ENCODE results near the gene MMS19. TPM values are rescaled to one million over a fixed set of nuclear protein-coding genes. Genes with fewer than 3 reads are reported as not detected.

Gene MMS19, protein sequence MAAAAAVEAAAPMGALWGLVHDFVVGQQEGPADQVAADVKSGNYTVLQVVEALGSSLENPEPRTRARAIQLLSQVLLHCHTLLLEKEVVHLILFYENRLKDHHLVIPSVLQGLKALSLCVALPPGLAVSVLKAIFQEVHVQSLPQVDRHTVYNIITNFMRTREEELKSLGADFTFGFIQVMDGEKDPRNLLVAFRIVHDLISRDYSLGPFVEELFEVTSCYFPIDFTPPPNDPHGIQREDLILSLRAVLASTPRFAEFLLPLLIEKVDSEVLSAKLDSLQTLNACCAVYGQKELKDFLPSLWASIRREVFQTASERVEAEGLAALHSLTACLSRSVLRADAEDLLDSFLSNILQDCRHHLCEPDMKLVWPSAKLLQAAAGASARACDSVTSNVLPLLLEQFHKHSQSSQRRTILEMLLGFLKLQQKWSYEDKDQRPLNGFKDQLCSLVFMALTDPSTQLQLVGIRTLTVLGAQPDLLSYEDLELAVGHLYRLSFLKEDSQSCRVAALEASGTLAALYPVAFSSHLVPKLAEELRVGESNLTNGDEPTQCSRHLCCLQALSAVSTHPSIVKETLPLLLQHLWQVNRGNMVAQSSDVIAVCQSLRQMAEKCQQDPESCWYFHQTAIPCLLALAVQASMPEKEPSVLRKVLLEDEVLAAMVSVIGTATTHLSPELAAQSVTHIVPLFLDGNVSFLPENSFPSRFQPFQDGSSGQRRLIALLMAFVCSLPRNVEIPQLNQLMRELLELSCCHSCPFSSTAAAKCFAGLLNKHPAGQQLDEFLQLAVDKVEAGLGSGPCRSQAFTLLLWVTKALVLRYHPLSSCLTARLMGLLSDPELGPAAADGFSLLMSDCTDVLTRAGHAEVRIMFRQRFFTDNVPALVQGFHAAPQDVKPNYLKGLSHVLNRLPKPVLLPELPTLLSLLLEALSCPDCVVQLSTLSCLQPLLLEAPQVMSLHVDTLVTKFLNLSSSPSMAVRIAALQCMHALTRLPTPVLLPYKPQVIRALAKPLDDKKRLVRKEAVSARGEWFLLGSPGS
- total RNA-seq (2013; cell fraction: nucleolus; rRNA removed), result 156 and 163 TPM in 2 replicates
- 90.8 and 97.3 TPM in 2 replicates for total RNA-seq (2014; rRNA removed)
- 49.1 and 54.4 TPM in 2 replicates for total RNA-seq (2014; rRNA removed; fragmentation: Illumina TruSeq; extraction: Trizol)
- 71.7 and 74.3 TPM in 2 replicates for total RNA-seq (2021)
- 38.0 TPM for polyA plus RNA-seq (2011; ENCODE audit: low read depth)
- 99.9 and 112 TPM in 2 replicates for polyA plus RNA-seq (2011; rRNA removed)
- 133 and 141 TPM in 2 replicates for polyA plus RNA-seq (2011; cell fraction: cytosol; rRNA removed)
- 365 and 440 TPM in 2 replicates for polyA plus RNA-seq (2011; cell fraction: nucleus; rRNA removed)
- 48.6 and 67.0 TPM in 2 replicates for polyA plus RNA-seq (2012)
- polyA plus RNA-seq (2014; fragmentation: Illumina TruSeq; extraction: Trizol), result 54.7 and 57.6 TPM in 2 replicates
- polyA plus RNA-seq (2014; fragmentation: Nextera tagmentation; extraction: Ambion mirVana), result 10 to 100 TPM; 40.2 to 74.3 TPM
- polyA plus RNA-seq (2014; rRNA removed), result 86.3 and 96.8 TPM in 2 replicates
- polyA plus RNA-seq (2016; fragmentation: Nextera tagmentation; extraction: Ambion mirVana), result 10 to 100 TPM; 54.4 to 63.7 TPM
- polyA minus RNA-seq (2011; rRNA and poly(A)+ RNA removed), result 159 and 220 TPM in 2 replicates
- 43.4 and 51.8 TPM in 2 replicates for polyA minus RNA-seq (2011; cell fraction: cytosol; rRNA and poly(A)+ RNA removed)
- polyA minus RNA-seq (2011; cell fraction: nucleus; rRNA and poly(A)+ RNA removed), result 93.6 and 113 TPM in 2 replicates
- percentile 80 among the genes with signal in this experiment for Bru-seq, nascent RNA
- percentile 79 among the genes with signal in this experiment for BruChase-seq, experiment 1, labeled RNA remaining after a 6-hour chase
- BruChase-seq, experiment 2, labeled RNA remaining after a 2-hour chase, result percentile 78 among the genes with signal in this experiment
- long read RNA-seq, experiment 1, transcript MMS19-209 (31 exons, 3,797 nt), result major isoform, 10 of 19 reads
- long read RNA-seq, experiment 1, partial matches to known transcripts, result 1 of 19 reads
- long read RNA-seq, experiment 1, other reads (novel, unspliced or antisense), result 8 of 19 reads
- long read RNA-seq, experiment 2, transcript MMS19-209 (31 exons, 3,797 nt), result major isoform, 14 of 60 reads
- long read RNA-seq, experiment 2, partial matches to known transcripts, result 19 of 60 reads
- long read RNA-seq, experiment 2, other reads (novel, unspliced or antisense), result 23 of 60 reads

DNA sequence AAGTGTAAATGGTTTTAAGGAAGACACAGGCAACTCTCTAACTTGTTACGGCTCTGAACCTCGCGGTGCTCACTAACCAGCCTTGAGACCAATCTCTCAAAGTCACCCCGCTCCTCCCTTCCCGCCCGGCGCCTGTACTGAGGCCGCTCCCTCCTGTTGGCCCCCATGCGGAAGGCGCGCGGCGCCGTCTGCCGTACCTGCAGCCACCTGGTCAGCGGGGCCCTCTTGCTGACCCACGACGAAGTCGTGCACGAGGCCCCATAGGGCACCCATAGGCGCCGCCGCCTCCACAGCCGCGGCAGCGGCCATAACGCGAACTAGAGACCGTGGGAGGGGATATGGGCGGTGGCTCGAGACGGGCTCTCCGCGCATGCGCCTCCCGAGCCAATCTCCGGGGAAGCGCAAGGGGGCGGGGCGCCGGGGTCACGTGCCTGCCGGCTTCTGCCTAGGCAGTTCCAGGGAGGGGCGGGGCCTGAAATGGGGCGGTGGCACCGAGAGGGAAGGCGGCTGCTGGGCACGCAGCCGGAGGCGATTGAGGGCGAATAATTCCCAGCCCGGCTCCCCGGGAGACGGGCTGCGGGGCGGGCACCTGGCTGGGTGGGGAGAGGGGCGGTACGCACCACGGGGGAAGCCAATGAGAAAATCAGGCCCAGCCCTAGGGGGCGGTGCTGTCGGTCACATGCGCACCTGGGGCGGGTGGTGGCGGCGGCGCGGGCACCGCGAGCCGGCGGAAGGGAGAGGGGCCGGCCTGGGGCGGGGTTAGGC lies at the start of gene MMS19:
TSS of gene MMS19 (minus strand) at position 347 of the 765 bp plus-strand sequence. CDS start at position 309, 38 bp downstream.
- H3K27ac ChIP-seq (ENCODE audit: control insufficient read depth, insufficient read depth), result peak within 1 kb of the TSS; percentile 87
- no peaks in the 10 kb centered on the region for H4K20me1 ChIP-seq (ENCODE audit: control insufficient read depth, insufficient read depth)
- peak within 1 kb of the TSS; percentile 95 for H3K9ac ChIP-seq (ENCODE audit: control insufficient read depth, insufficient read depth, low read length)
- ChIA-PET POLR2A (no interaction called here), RAD21 (ENCODE audit: unreplicated experiment) (no interaction called here), CTCF (interaction anchor here (1.5 kb wide), 1 partner anchor 54 kb away, joined by 3 read pairs; no protein-coding TSS in a partner anchor), SMC1A (ENCODE audit: uncharacterized antibody, unreplicated experiment) (no interaction called here)
- peaks cover 48% of the 10 kb centered on the region for H3K79me2 ChIP-seq (ENCODE audit: control insufficient read depth, insufficient read depth, low read length)
- H3K9me3 ChIP-seq (replicated peaks; ENCODE audit: control insufficient read depth, insufficient read depth, low read length), result no peaks in the 10 kb centered on the region
- ATAC-seq, result peak; percentile 93
- H3K36me3 ChIP-seq (ENCODE audit: control insufficient read depth in 2 of 2, insufficient read depth in 2 of 2, low read length in 1 of 2), result peaks cover under 1 to 2% of the 10 kb centered on the region in 2 experiments; a peak in 2 of 4 replicates
- H3K4me2 ChIP-seq (ENCODE audit: control insufficient read depth, insufficient read depth), result peak within 1 kb of the TSS; percentile 88
- H3K27me3 ChIP-seq (replicated peaks in 1 of 2; ENCODE audit: control insufficient read depth in 2 of 2, insufficient read depth in 2 of 2, low read length in 1 of 2), result peaks cover 6 to 14% of the 10 kb centered on the region in 2 experiments
- no TSS peak for BruUV-seq (replicated peaks)
- H3K4me1 ChIP-seq (ENCODE audit: control insufficient read depth, insufficient read depth, low read length), result peaks cover 5% of the 10 kb centered on the region
- in situ Hi-C loops (cut with MboI), result no loop called here
- WGBS (ENCODE audit: insufficient coverage, insufficient replicate concordance, low lambda C conversion rate, missing lambda C conversion rate), result under 1% methylated on average over 50 of the region's 73 CpGs
- peak within 1 kb of the TSS; percentile 90 for H3K4me3 ChIP-seq
- peak within 1 kb of the TSS; percentile 91 for H2AFZ ChIP-seq (ENCODE audit: control insufficient read depth, low read depth, low read length)
- FAIRE-seq, result no peak
- peak; percentile 77 for DNase-seq (ENCODE audit: low read depth, low spot score)
- intact Hi-C loops (cut with micrococcal nuclease; ENCODE audit: unreplicated experiment), result loop anchor here (1.0 to 5.0 kb wide), 4 partner anchors 51 to 206 kb away; partner anchors contain the start of genes ARHGAP19, EXOSC1, PGAM1 and ZDHHC16
- TF ChIP-seq, protein P1, sequence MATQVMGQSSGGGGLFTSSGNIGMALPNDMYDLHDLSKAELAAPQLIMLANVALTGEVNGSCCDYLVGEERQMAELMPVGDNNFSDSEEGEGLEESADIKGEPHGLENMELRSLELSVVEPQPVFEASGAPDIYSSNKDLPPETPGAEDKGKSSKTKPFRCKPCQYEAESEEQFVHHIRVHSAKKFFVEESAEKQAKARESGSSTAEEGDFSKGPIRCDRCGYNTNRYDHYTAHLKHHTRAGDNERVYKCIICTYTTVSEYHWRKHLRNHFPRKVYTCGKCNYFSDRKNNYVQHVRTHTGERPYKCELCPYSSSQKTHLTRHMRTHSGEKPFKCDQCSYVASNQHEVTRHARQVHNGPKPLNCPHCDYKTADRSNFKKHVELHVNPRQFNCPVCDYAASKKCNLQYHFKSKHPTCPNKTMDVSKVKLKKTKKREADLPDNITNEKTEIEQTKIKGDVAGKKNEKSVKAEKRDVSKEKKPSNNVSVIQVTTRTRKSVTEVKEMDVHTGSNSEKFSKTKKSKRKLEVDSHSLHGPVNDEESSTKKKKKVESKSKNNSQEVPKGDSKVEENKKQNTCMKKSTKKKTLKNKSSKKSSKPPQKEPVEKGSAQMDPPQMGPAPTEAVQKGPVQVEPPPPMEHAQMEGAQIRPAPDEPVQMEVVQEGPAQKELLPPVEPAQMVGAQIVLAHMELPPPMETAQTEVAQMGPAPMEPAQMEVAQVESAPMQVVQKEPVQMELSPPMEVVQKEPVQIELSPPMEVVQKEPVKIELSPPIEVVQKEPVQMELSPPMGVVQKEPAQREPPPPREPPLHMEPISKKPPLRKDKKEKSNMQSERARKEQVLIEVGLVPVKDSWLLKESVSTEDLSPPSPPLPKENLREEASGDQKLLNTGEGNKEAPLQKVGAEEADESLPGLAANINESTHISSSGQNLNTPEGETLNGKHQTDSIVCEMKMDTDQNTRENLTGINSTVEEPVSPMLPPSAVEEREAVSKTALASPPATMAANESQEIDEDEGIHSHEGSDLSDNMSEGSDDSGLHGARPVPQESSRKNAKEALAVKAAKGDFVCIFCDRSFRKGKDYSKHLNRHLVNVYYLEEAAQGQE (IDR thresholded peaks at IDR 0.05; ENCODE audit: low read depth, low read length), result no peak
- TF ChIP-seq CBX5 (IDR thresholded peaks at IDR 0.05; ENCODE audit: low read depth), result no peak
- TF ChIP-seq, protein P2, sequence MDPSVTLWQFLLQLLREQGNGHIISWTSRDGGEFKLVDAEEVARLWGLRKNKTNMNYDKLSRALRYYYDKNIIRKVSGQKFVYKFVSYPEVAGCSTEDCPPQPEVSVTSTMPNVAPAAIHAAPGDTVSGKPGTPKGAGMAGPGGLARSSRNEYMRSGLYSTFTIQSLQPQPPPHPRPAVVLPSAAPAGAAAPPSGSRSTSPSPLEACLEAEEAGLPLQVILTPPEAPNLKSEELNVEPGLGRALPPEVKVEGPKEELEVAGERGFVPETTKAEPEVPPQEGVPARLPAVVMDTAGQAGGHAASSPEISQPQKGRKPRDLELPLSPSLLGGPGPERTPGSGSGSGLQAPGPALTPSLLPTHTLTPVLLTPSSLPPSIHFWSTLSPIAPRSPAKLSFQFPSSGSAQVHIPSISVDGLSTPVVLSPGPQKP (IDR thresholded peaks at IDR 0.05; ENCODE audit: low read depth, low read length), result no peak
- peak; percentile 37 for TF ChIP-seq RELA (IDR thresholded peaks at IDR 0.05; ENCODE audit: borderline replicate concordance, partially characterized antibody)
- 0 out of 2 replicates have a peak, but pooled peaks have one; percentile 17 for TF ChIP-seq TCF3 (IDR thresholded peaks at IDR 0.05; ENCODE audit: borderline replicate concordance, insufficient read depth, low read depth, low read length)
- 0 out of 2 replicates have a peak, but pooled peaks have one; percentile 19 for TF ChIP-seq IKZF1 (conservative IDR thresholded peaks at IDR 0.05)
- TF ChIP-seq, protein P3, sequence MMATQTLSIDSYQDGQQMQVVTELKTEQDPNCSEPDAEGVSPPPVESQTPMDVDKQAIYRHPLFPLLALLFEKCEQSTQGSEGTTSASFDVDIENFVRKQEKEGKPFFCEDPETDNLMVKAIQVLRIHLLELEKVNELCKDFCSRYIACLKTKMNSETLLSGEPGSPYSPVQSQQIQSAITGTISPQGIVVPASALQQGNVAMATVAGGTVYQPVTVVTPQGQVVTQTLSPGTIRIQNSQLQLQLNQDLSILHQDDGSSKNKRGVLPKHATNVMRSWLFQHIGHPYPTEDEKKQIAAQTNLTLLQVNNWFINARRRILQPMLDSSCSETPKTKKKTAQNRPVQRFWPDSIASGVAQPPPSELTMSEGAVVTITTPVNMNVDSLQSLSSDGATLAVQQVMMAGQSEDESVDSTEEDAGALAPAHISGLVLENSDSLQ (IDR thresholded peaks at IDR 0.05), result peak; percentile 97
